ELF-1 (cell line): ENCODE data around the gene SON.
A peak's percentile ranks its signal among the peaks of the same experiment; 100 is the strongest.
"Not testable (repeated sequence)": the region's sequence is repeated elsewhere in the genome, so short reads cannot be mapped to it uniquely, and the experiment has no call there.

Experiments used
- DNase-seq: peaks from one replicate; pipeline ENCODE4 v3.0.0-alpha.2; 2016; ENCODE audit warnings: low read depth, low spot score

SON gene

GRCh38 chr21:33572350-33572749 is 29.5 kb downstream of the SON start:
- no peak for DNase-seq

GRCh38 chr21:33576741-33577141 is 33.9 kb downstream of the SON start:
- not testable (repeated sequence) for DNase-seq

- no peak for DNase-seq
These were observed 35.4 kb downstream of the SON start for GRCh38 chr21:33578214-33578613.

- DNase-seq, result no peak
These were observed 36.2 kb downstream of the SON start for GRCh38 chr21:33578959-33579542.

GRCh38 chr21:33584455-33584854 is 41.6 kb downstream of the SON start:
- DNase-seq, result no peak

GRCh38 chr21:33586927-33587326 is 44.1 kb downstream of the SON start:
- no peak for DNase-seq

GRCh38 chr21:33587792-33588484 is 45.1 kb downstream of the SON start:
- DNase-seq, result peak; percentile 48

GRCh38 chr21:33588485-33589335 is 45.9 kb downstream of the SON start, which contains the start of gene DONSON:
TSS of gene DONSON (minus strand) at chr21:33588684. CDS start at chr21:33588641, 43 bp downstream.
- DNase-seq, result peak; percentile 86

- DNase-seq, result no peak
These were observed 55.2 kb downstream of the SON start for GRCh38 chr21:33598051-33598450.

- no peak for DNase-seq
These were observed 65.7 kb downstream of the SON start for GRCh38 chr21:33608559-33608958.

- no peak for DNase-seq
These were observed 68.3 kb downstream of the SON start for GRCh38 chr21:33611006-33611744.

GRCh38 chr21:33617565-33617964 is 74.7 kb downstream of the SON start:
- DNase-seq, result not testable (repeated sequence)

- peak; percentile 29 for DNase-seq
These were observed 75.6 kb downstream of the SON start for GRCh38 chr21:33618407-33618806.

GRCh38 chr21:33619726-33620125 is 76.9 kb downstream of the SON start:
- DNase-seq, result no peak

- no peak for DNase-seq
These were observed 79.4 kb downstream of the SON start for GRCh38 chr21:33622253-33622652.

- peak; percentile 55 for DNase-seq
These were observed 83.3 kb downstream of the SON start for GRCh38 chr21:33626151-33626550.
